ENCODE measurements around the gene FBL.
A peak's percentile ranks its signal among the peaks of the same experiment; 100 is the strongest.

FBL gene

DNA sequence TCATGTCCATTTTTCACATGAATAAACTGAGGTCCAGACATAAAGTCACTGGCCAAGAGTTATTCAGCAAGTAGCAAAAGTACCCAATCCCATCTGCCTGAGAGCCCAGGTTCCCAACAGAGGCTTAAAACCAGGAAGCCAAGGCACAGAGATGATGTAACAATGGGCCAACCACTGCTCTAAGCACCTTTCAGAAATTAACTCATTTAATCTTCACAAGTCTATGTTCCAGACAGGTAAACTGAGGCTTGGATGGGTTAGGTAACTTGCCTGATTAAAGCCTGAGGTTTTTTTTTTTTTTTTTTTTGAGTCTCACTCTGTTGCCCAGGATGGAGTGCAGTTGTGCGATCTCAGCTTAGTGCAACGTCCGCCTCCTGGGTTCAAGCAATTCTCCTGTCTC, 8.2 kb downstream of the FBL start:
- peaks cover 66% of the 10 kb centered on the region for H3K79me2 ChIP-seq (ENCODE audit: low read length)
- H3K4me2 ChIP-seq (ENCODE audit: low read depth, low read length), result no peak overlapping the region
- no peak overlapping the region for H2AFZ ChIP-seq (ENCODE audit: low read length)
- H3K27me3 ChIP-seq (replicated peaks; ENCODE audit: insufficient read depth, low read length), result no peaks in the 10 kb centered on the region
- H3K27ac ChIP-seq (ENCODE audit: low read length), result no peak overlapping the region
- H3K36me3 ChIP-seq (replicated peaks; ENCODE audit: insufficient read depth, low read length), result peaks cover 35% of the 10 kb centered on the region
- TF ChIP-seq EZH2phosphoT487 (IDR thresholded peaks at IDR 0.05; ENCODE audit: low read length) (no peak), EZH2 (optimal IDR thresholded peaks at IDR 0.05; ENCODE audit: low read depth, low read length) (no peak)
- TF ChIP-seq, protein P1, sequence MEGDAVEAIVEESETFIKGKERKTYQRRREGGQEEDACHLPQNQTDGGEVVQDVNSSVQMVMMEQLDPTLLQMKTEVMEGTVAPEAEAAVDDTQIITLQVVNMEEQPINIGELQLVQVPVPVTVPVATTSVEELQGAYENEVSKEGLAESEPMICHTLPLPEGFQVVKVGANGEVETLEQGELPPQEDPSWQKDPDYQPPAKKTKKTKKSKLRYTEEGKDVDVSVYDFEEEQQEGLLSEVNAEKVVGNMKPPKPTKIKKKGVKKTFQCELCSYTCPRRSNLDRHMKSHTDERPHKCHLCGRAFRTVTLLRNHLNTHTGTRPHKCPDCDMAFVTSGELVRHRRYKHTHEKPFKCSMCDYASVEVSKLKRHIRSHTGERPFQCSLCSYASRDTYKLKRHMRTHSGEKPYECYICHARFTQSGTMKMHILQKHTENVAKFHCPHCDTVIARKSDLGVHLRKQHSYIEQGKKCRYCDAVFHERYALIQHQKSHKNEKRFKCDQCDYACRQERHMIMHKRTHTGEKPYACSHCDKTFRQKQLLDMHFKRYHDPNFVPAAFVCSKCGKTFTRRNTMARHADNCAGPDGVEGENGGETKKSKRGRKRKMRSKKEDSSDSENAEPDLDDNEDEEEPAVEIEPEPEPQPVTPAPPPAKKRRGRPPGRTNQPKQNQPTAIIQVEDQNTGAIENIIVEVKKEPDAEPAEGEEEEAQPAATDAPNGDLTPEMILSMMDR (IDR thresholded peaks at IDR 0.05; ENCODE audit: low read length), result no peak
- no peak overlapping the region for H3K9ac ChIP-seq (ENCODE audit: low read length)
- H3F3A ChIP-seq (ENCODE audit: insufficient read depth, low read length), result peaks cover 17% of the 10 kb centered on the region
- DNase-seq, result no peak
- no peaks in the 10 kb centered on the region for H3K9me3 ChIP-seq (replicated peaks; ENCODE audit: insufficient read depth, low read length)
- no peaks in the 10 kb centered on the region for H3K9me2 ChIP-seq (replicated peaks; ENCODE audit: insufficient read depth, low read length)
- H3K4me1 ChIP-seq (ENCODE audit: low read length), result peaks cover 6% of the 10 kb centered on the region
- H3K4me3 ChIP-seq (ENCODE audit: low read length), result no peak overlapping the region
- H4K20me1 ChIP-seq (ENCODE audit: insufficient read depth, low read length), result peaks cover 22% of the 10 kb centered on the region; the same call in 1 of the 2 replicates

DNA sequence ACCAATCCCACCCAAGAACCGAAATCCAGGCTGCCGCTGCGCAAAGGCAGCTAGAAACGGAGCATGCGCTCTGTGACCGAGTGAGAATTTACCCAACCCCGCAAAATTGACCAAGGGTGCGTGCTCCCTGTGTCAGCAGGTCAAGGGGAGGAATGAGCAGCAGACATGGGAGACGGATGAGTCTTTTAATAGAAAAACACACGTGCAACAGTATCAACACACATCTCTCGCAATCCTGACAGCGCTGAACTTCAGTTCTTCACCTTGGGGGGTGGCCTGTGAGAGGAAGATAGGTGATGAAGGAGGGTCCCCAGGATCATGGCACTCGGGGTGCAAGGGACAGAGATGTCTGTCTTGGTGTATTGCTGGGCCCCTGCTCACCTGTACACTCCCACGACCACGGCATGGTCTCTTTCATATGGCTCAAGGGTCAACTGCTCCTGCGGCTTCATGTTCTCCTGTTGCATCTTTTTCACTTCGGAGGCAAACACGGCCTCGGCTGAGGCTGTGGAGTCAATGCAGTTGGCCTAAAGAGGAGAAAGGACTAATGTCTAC, 11.8 kb downstream of the FBL start:
- H3K4me3 ChIP-seq (ENCODE audit: low read length), result no peak overlapping the region
- 0 out of 2 replicates have a peak, but pooled peaks cover under 1% of the 10 kb centered on the region for H4K20me1 ChIP-seq (ENCODE audit: insufficient read depth, low read length)
- no peaks in the 10 kb centered on the region for H3K9me2 ChIP-seq (replicated peaks; ENCODE audit: insufficient read depth, low read length)
- peak overlapping the region; percentile 63 for H3K4me2 ChIP-seq (ENCODE audit: low read depth, low read length)
- no peak overlapping the region for H2AFZ ChIP-seq (ENCODE audit: low read length)
- H3K36me3 ChIP-seq (replicated peaks; ENCODE audit: insufficient read depth, low read length), result peaks cover 28% of the 10 kb centered on the region
- peaks cover 37% of the 10 kb centered on the region for H3K79me2 ChIP-seq (ENCODE audit: low read length)
- DNase-seq, result no peak
- peak overlapping the region; percentile 0; the same call in 1 of the 2 replicates for H3K27ac ChIP-seq (ENCODE audit: low read length)
- H3K9me3 ChIP-seq (replicated peaks; ENCODE audit: insufficient read depth, low read length), result no peaks in the 10 kb centered on the region
- H3K9ac ChIP-seq (ENCODE audit: low read length), result no peak overlapping the region; the same call in 1 of the 2 replicates
- peaks cover 14% of the 10 kb centered on the region for H3F3A ChIP-seq (ENCODE audit: insufficient read depth, low read length)
- H3K4me1 ChIP-seq (ENCODE audit: low read length), result peaks cover 7% of the 10 kb centered on the region; the same call in 1 of the 2 replicates
- TF ChIP-seq EZH2phosphoT487 (IDR thresholded peaks at IDR 0.05; ENCODE audit: low read length), result no peak
- TF ChIP-seq, protein P1 (IDR thresholded peaks at IDR 0.05; ENCODE audit: low read length), result no peak
- TF ChIP-seq EZH2 (optimal IDR thresholded peaks at IDR 0.05; ENCODE audit: low read depth, low read length), result no peak
- no peaks in the 10 kb centered on the region for H3K27me3 ChIP-seq (replicated peaks; ENCODE audit: insufficient read depth, low read length)

DNA sequence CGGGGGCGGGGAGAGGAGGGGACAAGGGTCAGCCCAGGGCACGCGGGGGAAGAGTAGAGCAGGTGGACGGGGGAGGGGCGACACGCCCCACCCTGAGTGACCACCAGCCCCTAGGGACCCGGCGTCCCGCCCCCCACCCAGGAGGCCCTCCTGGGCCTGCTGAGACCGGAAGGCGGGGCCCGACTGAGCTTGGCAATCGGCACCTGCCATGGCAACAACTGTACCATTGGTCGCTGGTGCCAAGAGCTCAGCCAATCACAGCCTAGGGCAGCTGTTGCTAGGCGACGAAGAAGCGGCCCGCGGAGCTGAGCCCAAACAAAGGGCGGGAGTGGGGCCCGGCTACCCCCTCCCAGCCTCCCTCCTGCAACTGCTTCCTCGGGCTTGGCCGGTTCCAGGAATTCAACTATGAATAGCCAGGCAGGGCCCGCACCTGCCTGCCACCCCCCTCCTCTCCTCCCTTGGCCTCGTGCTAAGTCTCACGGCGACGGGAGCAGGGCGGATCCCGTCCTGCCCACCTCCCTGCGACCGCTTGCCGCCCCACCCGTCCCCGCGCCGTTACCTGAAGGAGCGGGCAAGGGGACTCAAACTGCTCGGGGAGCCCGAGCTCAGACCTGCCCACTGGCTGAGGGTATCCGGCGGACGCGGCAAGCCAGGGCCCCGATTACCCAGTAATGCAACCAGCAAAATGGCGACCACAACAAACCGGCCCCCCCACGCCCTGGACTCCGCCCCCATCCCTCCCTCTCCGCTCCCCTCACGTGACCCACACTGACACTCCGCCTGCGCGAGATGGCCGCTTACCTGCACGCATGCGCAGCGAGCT, 12.5 kb downstream of the FBL start, which contains the start of gene DYRK1B:
Gene DYRK1B, minus strand, starts transcription at position 699 of the 823 bp plus-strand sequence. CDS start 2,295 bp downstream, outside the sequence.
- Histone ChIP-seq H3K9me3 (replicated peaks; ENCODE audit: insufficient read depth, low read length) (no peaks in the 10 kb centered on the region), H3K4me3 (ENCODE audit: low read length) (peak within 1 kb of the TSS; percentile 76), H3K27me3 (replicated peaks; ENCODE audit: insufficient read depth, low read length) (no peaks in the 10 kb centered on the region), H3K4me1 (ENCODE audit: low read length) (peaks cover 7% of the 10 kb centered on the region; the same call in 1 of the 2 replicates), H2AFZ (ENCODE audit: low read length) (peak within 1 kb of the TSS; percentile 20; the same call in 1 of the 2 replicates), H4K20me1 (ENCODE audit: insufficient read depth, low read length) (no peaks in the 10 kb centered on the region), H3K4me2 (ENCODE audit: low read depth, low read length) (peak within 1 kb of the TSS; percentile 63), H3K9ac (ENCODE audit: low read length) (peak within 1 kb of the TSS; percentile 74), H3K36me3 (replicated peaks; ENCODE audit: insufficient read depth, low read length) (peaks cover 21% of the 10 kb centered on the region), H3K9me2 (replicated peaks; ENCODE audit: insufficient read depth, low read length) (no peaks in the 10 kb centered on the region), H3K79me2 (ENCODE audit: low read length) (peaks cover 30% of the 10 kb centered on the region), H3F3A (ENCODE audit: insufficient read depth, low read length) (peaks cover 14% of the 10 kb centered on the region), H3K27ac (ENCODE audit: low read length) (peak within 1 kb of the TSS; percentile 72; the same call in 1 of the 2 replicates)
- TF ChIP-seq EZH2 (optimal IDR thresholded peaks at IDR 0.05; ENCODE audit: low read depth, low read length), result no peak
- TF ChIP-seq EZH2phosphoT487 (IDR thresholded peaks at IDR 0.05; ENCODE audit: low read length), result no peak
- TF ChIP-seq, protein P1 (IDR thresholded peaks at IDR 0.05; ENCODE audit: low read length), result no peak
- peak; percentile 98 for DNase-seq

All from MM.1S (cell line).